Measurements from ENCODE around the gene ACOXL. TPM values are rescaled to one million over a fixed set of nuclear protein-coding genes. Genes with fewer than 3 reads are reported as not detected.

The ACOXL gene
- total RNA-seq, 4 donors from 2014 or later: 1.2 to 10.6 (median 2.1) TPM

- no peaks in the 10 kb centered on the region for H3K36me3 ChIP-seq
Observed at GRCh38 chr2:110791435-110791834, 59.1 kb downstream of the ACOXL start.

GRCh38 chr2:110793034-110793433 is 60.7 kb downstream of the ACOXL start:
- H3K27ac ChIP-seq: no peak overlapping the region
- H3K9me3 ChIP-seq: no peaks in the 10 kb centered on the region
- H3K4me1 ChIP-seq: peaks cover 10% of the 10 kb centered on the region in 2 donors
- H3K27me3 ChIP-seq: no peaks in the 10 kb centered on the region
- no peak overlapping the region for H3K4me3 ChIP-seq (replicated peaks in 1 of 3)
- no peak for DNase-seq
- intact Hi-C loops (cut with DNase I): no loop called here
- H3K36me3 ChIP-seq: no peaks in the 10 kb centered on the region
- 85 to 89% methylated on average over 4 of the region's 4 CpGs for WGBS, 2 donors
- TF ChIP-seq CTCF (IDR thresholded peaks at IDR 0.05): no peak

More at GRCh38 chr2:110791435-110791834, 59.1 kb downstream of the ACOXL start:
- no peak for DNase-seq
- Histone ChIP-seq H3K4me1 (peaks cover 2 to 3% of the 10 kb centered on the region in 2 donors), H3K27ac (no peak overlapping the region), H3K4me3 (replicated peaks in 1 of 3) (no peak overlapping the region), H3K27me3 (no peaks in the 10 kb centered on the region), H3K9me3 (no peaks in the 10 kb centered on the region)
- 80 to 82% methylated on average over 4 of the region's 4 CpGs for WGBS, 2 donors
- TF ChIP-seq CTCF (IDR thresholded peaks at IDR 0.05) (no peak), POLR2A (IDR thresholded peaks at IDR 0.05) (no peak)
- intact Hi-C loops (cut with DNase I): no loop called here

- Histone ChIP-seq H3K36me3 (no peaks in the 10 kb centered on the region), H3K4me1 (peaks cover 10% of the 10 kb centered on the region in 2 donors), H3K27ac (no peak overlapping the region), H3K4me3 (replicated peaks in 1 of 3) (no peak overlapping the region), H3K9me3 (no peaks in the 10 kb centered on the region), H3K27me3 (no peaks in the 10 kb centered on the region)
- no peak for DNase-seq
- 68 to 79% methylated on average over 4 of the region's 4 CpGs for WGBS, 2 donors
- no peak for TF ChIP-seq CTCF (IDR thresholded peaks at IDR 0.05)
- intact Hi-C loops (cut with DNase I): no loop called here
Observed at GRCh38 chr2:110794390-110794789, 62.0 kb downstream of the ACOXL start.

GRCh38 chr2:110794951-110795350 is 62.6 kb downstream of the ACOXL start:
- H3K9me3 ChIP-seq: no peaks in the 10 kb centered on the region
- TF ChIP-seq CTCF (IDR thresholded peaks at IDR 0.05): no peak
- no peak overlapping the region for H3K4me3 ChIP-seq (replicated peaks in 1 of 3)
- no peaks in the 10 kb centered on the region for H3K27me3 ChIP-seq
- H3K4me1 ChIP-seq: peaks cover 10% of the 10 kb centered on the region in 2 donors
- no peaks in the 10 kb centered on the region for H3K36me3 ChIP-seq
- no peak overlapping the region for H3K27ac ChIP-seq
- WGBS, 2 donors: 92 to 95% methylated on average over 8 of the region's 8 CpGs
- intact Hi-C loops (cut with DNase I): no loop called here
- DNase-seq: no peak

GRCh38 chr2:110796716-110797301 is 64.4 kb downstream of the ACOXL start:
- Histone ChIP-seq H3K4me3 (replicated peaks in 1 of 3) (no peak overlapping the region), H3K27me3 (no peaks in the 10 kb centered on the region), H3K9me3 (no peaks in the 10 kb centered on the region), H3K36me3 (no peaks in the 10 kb centered on the region), H3K4me1 (peaks cover 10% of the 10 kb centered on the region in 2 donors), H3K27ac (no peak overlapping the region)
- peak; percentile 13 to 15 for DNase-seq
- intact Hi-C loops (cut with DNase I): no loop called here
- 22 to 24% methylated on average over 7 of the region's 7 CpGs for WGBS, 2 donors
- TF ChIP-seq CTCF (IDR thresholded peaks at IDR 0.05) (no peak), POLR2A (IDR thresholded peaks at IDR 0.05) (no peak)
